Ishikawa (cell line): ENCODE measurements around the gene TMUB1.

ENCODE experiments used
- CEBPB ChIP-seq: IDR thresholded peaks from 2 replicates; pipeline ENCODE4 v1.6.1; 2012
- CREB1 ChIP-seq: IDR thresholded peaks from 2 replicates; pipeline ENCODE4 v1.6.1; 2012; ENCODE audit warnings: low read depth
- EGR1 ChIP-seq: IDR thresholded peaks from 2 replicates; pipeline ENCODE4 v1.6.1; 2012
- EP300 ChIP-seq: IDR thresholded peaks from 2 replicates; pipeline ENCODE4 v1.6.1; 2012; ENCODE audit warnings: borderline replicate concordance
- FOXM1 ChIP-seq: IDR thresholded peaks from 2 replicates; pipeline ENCODE4 v1.6.1; 2012; ENCODE audit warnings: low read depth, borderline replicate concordance
- NFIC ChIP-seq: IDR thresholded peaks from 2 replicates; pipeline ENCODE4 v1.6.1; 2012
- RAD21 ChIP-seq: IDR thresholded peaks from 2 replicates; pipeline ENCODE4 v1.6.1; 2012; ENCODE audit warnings: low read depth
- TAF1 ChIP-seq: IDR thresholded peaks from 2 replicates; pipeline ENCODE4 v1.6.1; 2012; ENCODE audit warnings: low read depth, mild to moderate bottlenecking
- TCF12 ChIP-seq: IDR thresholded peaks from 2 replicates; pipeline ENCODE4 v1.6.1; 2012; ENCODE audit warnings: low read depth
- TEAD4 ChIP-seq: IDR thresholded peaks from 2 replicates; pipeline ENCODE4 v1.6.1; 2012
- YY1 ChIP-seq: IDR thresholded peaks from 2 replicates; pipeline ENCODE4 v1.6.1; 2012; ENCODE audit warnings: low read depth
- ZBTB7A ChIP-seq: IDR thresholded peaks from 2 replicates; pipeline ENCODE4 v1.6.1; 2012; ENCODE audit warnings: low read depth
- TF ChIP-seq, protein P1 (sequence below): IDR thresholded peaks from 2 replicates; pipeline ENCODE4 v1.6.1; 2012
- TF ChIP-seq, protein P2 (sequence below): IDR thresholded peaks from 2 replicates; pipeline ENCODE4 v1.6.1; 2012; ENCODE audit warnings: low read depth, mild to moderate bottlenecking
- TF ChIP-seq, protein P3 (sequence below): IDR thresholded peaks from 2 replicates; pipeline ENCODE4 v1.6.1; 2012

Gene TMUB1

DNA sequence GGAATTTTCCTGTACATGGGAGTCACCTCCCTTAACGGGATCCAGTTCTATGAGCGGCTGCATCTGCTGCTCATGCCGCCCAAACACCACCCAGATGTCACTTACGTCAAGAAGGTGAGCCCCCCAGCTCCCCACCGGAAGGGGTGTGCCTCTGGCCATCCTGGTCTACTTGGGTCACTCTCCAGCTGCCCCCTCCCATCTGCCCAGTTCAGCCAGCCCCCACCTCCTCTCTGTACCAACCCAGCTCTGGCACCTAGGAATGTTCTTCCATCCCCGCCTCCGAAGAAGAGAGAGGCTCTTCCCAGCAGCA is 7.7 kb downstream of the TMUB1 start:
- TF ChIP-seq TCF12: no peak
- TF ChIP-seq, protein P1, sequence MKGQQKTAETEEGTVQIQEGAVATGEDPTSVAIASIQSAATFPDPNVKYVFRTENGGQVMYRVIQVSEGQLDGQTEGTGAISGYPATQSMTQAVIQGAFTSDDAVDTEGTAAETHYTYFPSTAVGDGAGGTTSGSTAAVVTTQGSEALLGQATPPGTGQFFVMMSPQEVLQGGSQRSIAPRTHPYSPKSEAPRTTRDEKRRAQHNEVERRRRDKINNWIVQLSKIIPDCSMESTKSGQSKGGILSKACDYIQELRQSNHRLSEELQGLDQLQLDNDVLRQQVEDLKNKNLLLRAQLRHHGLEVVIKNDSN: no peak
- TF ChIP-seq, protein P2, sequence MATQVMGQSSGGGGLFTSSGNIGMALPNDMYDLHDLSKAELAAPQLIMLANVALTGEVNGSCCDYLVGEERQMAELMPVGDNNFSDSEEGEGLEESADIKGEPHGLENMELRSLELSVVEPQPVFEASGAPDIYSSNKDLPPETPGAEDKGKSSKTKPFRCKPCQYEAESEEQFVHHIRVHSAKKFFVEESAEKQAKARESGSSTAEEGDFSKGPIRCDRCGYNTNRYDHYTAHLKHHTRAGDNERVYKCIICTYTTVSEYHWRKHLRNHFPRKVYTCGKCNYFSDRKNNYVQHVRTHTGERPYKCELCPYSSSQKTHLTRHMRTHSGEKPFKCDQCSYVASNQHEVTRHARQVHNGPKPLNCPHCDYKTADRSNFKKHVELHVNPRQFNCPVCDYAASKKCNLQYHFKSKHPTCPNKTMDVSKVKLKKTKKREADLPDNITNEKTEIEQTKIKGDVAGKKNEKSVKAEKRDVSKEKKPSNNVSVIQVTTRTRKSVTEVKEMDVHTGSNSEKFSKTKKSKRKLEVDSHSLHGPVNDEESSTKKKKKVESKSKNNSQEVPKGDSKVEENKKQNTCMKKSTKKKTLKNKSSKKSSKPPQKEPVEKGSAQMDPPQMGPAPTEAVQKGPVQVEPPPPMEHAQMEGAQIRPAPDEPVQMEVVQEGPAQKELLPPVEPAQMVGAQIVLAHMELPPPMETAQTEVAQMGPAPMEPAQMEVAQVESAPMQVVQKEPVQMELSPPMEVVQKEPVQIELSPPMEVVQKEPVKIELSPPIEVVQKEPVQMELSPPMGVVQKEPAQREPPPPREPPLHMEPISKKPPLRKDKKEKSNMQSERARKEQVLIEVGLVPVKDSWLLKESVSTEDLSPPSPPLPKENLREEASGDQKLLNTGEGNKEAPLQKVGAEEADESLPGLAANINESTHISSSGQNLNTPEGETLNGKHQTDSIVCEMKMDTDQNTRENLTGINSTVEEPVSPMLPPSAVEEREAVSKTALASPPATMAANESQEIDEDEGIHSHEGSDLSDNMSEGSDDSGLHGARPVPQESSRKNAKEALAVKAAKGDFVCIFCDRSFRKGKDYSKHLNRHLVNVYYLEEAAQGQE: no peak
- no peak for TF ChIP-seq YY1
- no peak for TF ChIP-seq NFIC
- TF ChIP-seq FOXM1: no peak
- TF ChIP-seq EGR1: no peak
- TF ChIP-seq TEAD4: no peak
- TF ChIP-seq, protein P3, sequence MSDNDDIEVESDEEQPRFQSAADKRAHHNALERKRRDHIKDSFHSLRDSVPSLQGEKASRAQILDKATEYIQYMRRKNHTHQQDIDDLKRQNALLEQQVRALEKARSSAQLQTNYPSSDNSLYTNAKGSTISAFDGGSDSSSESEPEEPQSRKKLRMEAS: no peak
- TF ChIP-seq CEBPB: no peak
- TF ChIP-seq CREB1: no peak
- no peak for TF ChIP-seq ZBTB7A
- no peak for TF ChIP-seq TAF1

DNA sequence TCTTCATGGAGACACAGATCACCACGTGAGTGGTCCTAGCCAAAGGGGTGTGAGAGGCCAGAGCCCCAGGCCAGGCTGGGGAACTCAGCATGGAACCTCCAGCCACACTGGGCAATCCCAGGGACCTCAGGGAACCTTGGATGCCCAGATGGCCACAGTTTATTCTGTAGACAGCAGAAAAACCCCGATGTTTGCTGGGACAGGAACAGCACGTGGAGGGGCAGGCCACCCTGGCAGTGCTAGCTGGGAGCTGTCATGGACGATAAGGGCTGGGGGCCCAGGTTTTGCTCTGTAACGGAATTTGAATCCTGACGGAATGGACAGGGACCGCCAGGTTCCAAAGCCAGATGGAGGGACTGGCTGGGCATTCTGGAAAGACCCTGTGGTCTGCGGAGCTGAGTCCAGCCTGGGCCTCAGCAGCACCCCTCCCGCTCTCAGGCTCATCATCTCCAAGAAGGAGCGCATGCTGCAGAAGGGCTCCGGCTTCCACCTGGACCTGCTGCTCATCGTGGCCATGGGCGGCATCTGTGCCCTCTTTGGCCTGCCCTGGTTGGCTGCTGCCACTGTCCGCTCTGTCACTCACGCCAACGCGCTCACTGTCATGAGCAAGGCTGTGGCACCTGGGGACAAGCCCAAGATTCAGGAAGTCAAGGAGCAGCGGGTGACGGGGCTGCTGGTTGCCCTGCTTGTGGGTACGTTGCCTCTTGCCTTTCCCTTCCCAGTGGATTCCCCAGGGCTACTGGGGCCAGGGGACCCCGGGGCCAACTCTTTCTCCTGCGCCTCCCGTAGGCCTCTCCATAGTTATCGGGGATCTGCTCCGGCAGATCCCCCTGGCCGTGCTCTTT is 8.3 kb downstream of the TMUB1 start:
- TF ChIP-seq TCF12: no peak
- no peak for TF ChIP-seq RAD21
- TF ChIP-seq, protein P3: no peak
- TF ChIP-seq CEBPB: no peak
- no peak for TF ChIP-seq YY1
- TF ChIP-seq EP300: no peak
- no peak for TF ChIP-seq EGR1
- no peak for TF ChIP-seq CREB1
- TF ChIP-seq TEAD4: no peak
- TF ChIP-seq, protein P2: no peak
- no peak for TF ChIP-seq FOXM1
- TF ChIP-seq, protein P1: no peak
- TF ChIP-seq NFIC: no peak
- no peak for TF ChIP-seq TAF1

DNA sequence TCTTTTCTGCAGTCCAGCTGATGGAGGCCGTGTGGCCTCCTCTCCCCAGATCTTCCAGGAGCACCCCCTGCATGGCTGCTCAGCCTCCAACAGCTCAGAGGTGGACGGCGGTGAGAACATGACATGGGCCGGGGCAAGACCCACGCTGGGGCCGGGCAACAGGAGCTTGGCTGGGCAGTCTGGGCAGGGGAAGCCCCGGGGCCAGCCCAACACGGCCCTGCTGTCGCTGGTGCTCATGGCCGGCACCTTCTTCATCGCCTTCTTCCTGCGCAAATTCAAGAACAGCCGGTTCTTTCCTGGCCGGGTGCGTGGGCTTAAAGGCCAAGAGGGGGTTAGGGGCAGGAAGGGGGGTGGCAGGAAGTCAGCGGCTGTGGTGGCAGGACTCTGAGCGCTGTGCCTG is 9.3 kb downstream of the TMUB1 start:
- no peak for TF ChIP-seq FOXM1
- no peak for TF ChIP-seq EGR1
- TF ChIP-seq, protein P2: no peak
- no peak for TF ChIP-seq RAD21
- no peak for TF ChIP-seq NFIC
- TF ChIP-seq CEBPB: no peak
- TF ChIP-seq TCF12: no peak
- TF ChIP-seq TAF1: no peak
- TF ChIP-seq ZBTB7A: no peak
- no peak for TF ChIP-seq CREB1
- TF ChIP-seq, protein P1: no peak
- TF ChIP-seq, protein P3: no peak
- no peak for TF ChIP-seq YY1
- TF ChIP-seq EP300: no peak
